Adrenal gland (tissue), 5 donors: ENCODE results near the gene ZC3H18.

ENCODE experiments used
- POLR2A ChIP-seq, 2 donors: fragments of 450-650 bp; IDR thresholded peaks; one replicate each; pipeline ENCODE4 v1.6.1; 2017; ENCODE audit warnings: antibody characterized with exemption in 2 of 2, mild to moderate bottlenecking in 2 of 2, moderate library complexity in 1 of 2
- TF ChIP-seq, protein P1 (sequence below), 6 experiments: fragments of 450-650 bp in 4 of 6; fragments of 200-600 bp in 2 of 6; sonication (generic) in 1 of 6; IDR thresholded peaks; 1 replicate in 5 of 6; 2 replicates in 1 of 6; pipeline versions ENCODE4 v1.5.1 to v1.8.0; 2016 to 2021; ENCODE audit warnings: antibody characterized with exemption in 6 of 6, mild to moderate bottlenecking in 2 of 6, moderate library complexity in 1 of 6
- donor health status: DM: no; HTN: no; CAD: no.

DNA sequence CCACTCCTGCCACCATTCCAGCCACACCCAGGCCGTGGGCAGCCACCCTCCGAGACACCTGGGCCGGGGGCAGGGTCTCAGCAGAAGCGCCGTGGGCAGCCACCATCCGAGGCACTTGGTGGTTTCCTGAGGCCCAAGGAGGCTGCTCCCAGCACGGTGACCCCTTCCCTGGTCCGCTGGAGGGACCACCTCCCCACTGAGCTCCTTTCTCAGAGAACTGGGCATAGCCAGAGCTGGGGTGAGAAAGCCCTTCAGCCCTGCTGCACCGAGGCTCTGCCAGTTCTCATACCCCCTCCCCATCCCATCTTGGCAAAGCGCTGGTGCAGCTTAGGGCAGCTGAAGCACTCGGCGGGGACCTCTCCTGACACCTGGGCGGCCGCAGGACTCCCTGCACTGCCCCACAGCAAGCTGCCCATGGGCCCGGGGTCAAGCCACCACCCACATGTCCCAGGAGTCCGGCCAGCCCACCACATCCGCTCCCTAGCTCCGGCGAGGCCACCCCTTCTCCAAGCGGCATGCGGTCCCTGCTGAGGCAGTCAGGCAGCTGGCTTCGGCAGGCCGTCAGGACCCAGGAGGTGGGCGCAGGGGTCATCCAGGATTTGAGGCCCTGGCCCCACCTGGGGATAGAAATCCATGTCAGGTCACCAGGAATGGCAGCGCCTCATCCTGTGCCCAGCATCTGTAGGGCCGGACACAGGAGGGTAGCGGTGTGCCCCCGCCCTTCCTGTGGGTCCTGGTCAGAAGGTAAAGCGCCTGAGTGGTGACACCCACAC lies 82.0 kb downstream of the ZC3H18 start:
- TF ChIP-seq, protein P1, sequence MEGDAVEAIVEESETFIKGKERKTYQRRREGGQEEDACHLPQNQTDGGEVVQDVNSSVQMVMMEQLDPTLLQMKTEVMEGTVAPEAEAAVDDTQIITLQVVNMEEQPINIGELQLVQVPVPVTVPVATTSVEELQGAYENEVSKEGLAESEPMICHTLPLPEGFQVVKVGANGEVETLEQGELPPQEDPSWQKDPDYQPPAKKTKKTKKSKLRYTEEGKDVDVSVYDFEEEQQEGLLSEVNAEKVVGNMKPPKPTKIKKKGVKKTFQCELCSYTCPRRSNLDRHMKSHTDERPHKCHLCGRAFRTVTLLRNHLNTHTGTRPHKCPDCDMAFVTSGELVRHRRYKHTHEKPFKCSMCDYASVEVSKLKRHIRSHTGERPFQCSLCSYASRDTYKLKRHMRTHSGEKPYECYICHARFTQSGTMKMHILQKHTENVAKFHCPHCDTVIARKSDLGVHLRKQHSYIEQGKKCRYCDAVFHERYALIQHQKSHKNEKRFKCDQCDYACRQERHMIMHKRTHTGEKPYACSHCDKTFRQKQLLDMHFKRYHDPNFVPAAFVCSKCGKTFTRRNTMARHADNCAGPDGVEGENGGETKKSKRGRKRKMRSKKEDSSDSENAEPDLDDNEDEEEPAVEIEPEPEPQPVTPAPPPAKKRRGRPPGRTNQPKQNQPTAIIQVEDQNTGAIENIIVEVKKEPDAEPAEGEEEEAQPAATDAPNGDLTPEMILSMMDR (IDR thresholded peaks at IDR 0.05), result no peak
- no peak for TF ChIP-seq POLR2A (IDR thresholded peaks at IDR 0.05)
